SK-N-MC (cell line): ENCODE measurements around the gene RBM19.

ENCODE experiments used
- DNase-seq: peaks from one replicate; pipeline ENCODE4 v3.0.0-alpha.2; 2011; ENCODE audit warnings: low read depth, low spot score
- H3K27ac ChIP-seq: fragments of 200-600 bp; sonication (generic); 2 replicates; pipeline ENCODE4 v1.5.1; 2016; ENCODE audit warnings: mixed run types
- H3K36me3 ChIP-seq: fragments of 200-600 bp; sonication (generic); 2 replicates; pipeline ENCODE4 v1.6.1; 2017; ENCODE audit warnings: antibody characterized with exemption, low read length, mixed read lengths; ENCODE audit not compliant: insufficient read depth
- H3K4me3 ChIP-seq: fragments of 200-600 bp; sonication (generic); 2 replicates; pipeline ENCODE4 v1.5.1; 2016
- H3K9ac ChIP-seq: fragments of 200-600 bp; sonication (generic); 2 replicates; pipeline ENCODE4 v1.8.0; 2017; ENCODE audit warnings: mixed run types, mixed read lengths; ENCODE audit not compliant: insufficient read length
- H3K9me3 ChIP-seq: fragments of 200-600 bp; sonication (generic); 2 replicates; pipeline ENCODE4 v1.6.1; 2017; ENCODE audit warnings: low read depth, mild to moderate bottlenecking, antibody characterized with exemption, low read length, moderate library complexity, mixed read lengths
- EZH2 ChIP-seq: fragments of 200-600 bp; sonication (generic); IDR thresholded peaks from one replicate; pipeline ENCODE4 v1.6.1; 2017; ENCODE audit warnings: antibody characterized with exemption
- FOXP2 ChIP-seq: optimal IDR thresholded peaks from 2 replicates; pipeline ENCODE3; 2011; ENCODE audit warnings: mild to moderate bottlenecking, moderate library complexity; ENCODE audit not compliant: insufficient read depth; ENCODE audit errors: extremely low read length, control extremely low read depth
- POLR2AphosphoS5 ChIP-seq: IDR thresholded peaks from 2 replicates; pipeline ENCODE4 v1.6.1; 2012; ENCODE audit warnings: mild to moderate bottlenecking, low read depth, low read length, borderline replicate concordance

RBM19 gene

DNA sequence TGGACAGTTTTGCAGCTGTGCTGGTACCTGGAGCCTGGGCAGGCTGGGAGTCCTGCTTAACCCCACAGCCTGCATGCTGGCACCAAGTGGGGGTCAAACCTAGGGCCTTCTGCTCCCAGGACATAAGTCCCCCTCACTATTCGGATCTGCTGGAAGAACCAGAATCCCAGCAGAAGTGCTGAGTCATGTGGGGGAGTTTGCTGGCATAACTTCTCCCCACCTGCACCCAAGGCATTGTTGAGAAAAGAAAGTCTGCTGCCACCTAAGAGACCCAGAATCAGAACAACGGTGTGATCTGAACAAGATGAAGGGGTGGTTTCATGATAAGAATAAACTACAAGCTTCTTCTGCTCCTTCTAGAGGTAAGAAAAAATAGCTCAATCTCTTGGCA lies 102.7 kb downstream of the RBM19 start:
- TF ChIP-seq POLR2AphosphoS5: no peak
- TF ChIP-seq EZH2: no peak
- TF ChIP-seq FOXP2: no peak
- H3K9ac ChIP-seq: no peak overlapping the region
- H3K9me3 ChIP-seq: no peaks in the 10 kb centered on the region
- no peak overlapping the region for H3K4me3 ChIP-seq
- no peak overlapping the region for H3K27ac ChIP-seq
- no peaks in the 10 kb centered on the region for H3K36me3 ChIP-seq
- no peak for DNase-seq

DNA sequence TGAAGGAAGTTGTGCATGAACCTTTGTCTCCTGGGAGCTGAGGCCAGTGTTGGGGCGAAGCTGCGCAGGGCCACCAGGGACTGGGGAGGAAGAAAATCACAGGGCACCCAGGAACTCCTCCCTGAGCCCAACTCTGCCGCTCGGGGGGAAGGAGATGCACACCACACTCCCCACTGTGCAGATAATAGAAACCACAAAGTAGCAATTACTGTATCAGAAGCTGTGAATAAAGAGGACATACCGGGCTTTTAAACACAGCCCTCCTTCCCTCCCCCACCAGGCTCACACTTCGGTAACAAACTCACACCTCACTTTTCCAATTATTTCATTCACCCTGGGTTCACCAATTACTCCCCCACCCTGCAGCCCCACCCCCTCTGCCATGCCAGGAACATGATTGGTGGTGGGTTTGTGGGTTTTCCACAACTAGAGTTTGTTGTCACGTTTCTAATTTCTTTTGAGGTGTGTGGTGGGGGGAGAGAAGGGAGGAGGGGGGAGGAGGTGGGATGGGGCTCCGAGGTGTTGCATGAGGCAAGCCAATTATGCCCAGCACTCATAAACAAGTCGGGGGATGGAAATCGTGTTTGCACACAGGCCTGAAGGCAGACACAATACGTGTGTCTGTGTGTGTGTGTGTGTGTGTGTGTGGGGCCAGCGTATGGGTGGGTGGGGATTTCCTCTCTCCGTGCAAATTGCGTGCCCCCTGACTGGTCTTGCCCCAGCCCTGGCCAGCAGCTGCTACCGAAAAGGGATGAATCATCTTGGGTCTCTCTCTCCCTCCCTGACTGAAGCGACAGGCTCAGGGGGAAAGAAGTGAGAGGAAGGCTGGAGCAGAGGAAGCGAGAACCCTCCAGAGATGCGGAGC lies 103.3 kb downstream of the RBM19 start:
- Histone ChIP-seq H3K27ac (no peak overlapping the region), H3K9me3 (no peaks in the 10 kb centered on the region), H3K9ac (no peak overlapping the region), H3K36me3 (no peaks in the 10 kb centered on the region), H3K4me3 (peak overlapping the region; percentile 51)
- TF ChIP-seq EZH2 (no peak), FOXP2 (no peak), POLR2AphosphoS5 (no peak)
- no peak for DNase-seq

DNA sequence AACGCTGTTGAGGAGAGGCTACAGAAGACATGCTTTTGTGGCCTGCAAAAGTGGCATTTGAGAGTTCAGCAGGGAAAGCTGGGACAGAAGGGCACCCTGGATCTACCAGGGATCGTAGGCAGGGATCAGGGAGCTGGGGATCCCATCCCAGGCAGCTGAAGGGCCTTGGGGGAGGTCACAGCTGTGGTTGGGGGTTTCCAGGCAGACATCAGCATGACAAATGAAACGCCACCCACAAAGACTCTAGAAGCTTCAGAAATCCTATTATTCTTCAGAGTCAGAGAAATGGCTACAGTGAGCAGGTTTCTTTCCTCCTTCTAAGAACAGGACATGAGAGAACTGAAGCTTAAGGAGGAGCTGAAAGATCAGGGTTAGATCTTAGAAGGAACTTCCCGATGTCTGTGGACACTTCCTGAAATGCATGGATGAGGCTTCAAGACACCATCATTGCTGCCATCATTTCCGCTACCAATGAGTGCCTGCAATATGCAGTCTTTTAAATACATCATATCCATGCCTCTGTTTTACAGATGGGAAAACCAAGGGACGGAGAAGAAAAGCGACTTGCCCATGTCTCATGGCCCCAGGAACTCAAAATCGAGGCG lies 104.3 kb downstream of the RBM19 start:
- H3K36me3 ChIP-seq: no peaks in the 10 kb centered on the region
- H3K9me3 ChIP-seq: no peaks in the 10 kb centered on the region
- H3K27ac ChIP-seq: no peak overlapping the region
- no peak overlapping the region for H3K4me3 ChIP-seq
- no peak overlapping the region for H3K9ac ChIP-seq
- TF ChIP-seq FOXP2 (no peak), POLR2AphosphoS5 (no peak), EZH2 (no peak)
- no peak for DNase-seq

DNA sequence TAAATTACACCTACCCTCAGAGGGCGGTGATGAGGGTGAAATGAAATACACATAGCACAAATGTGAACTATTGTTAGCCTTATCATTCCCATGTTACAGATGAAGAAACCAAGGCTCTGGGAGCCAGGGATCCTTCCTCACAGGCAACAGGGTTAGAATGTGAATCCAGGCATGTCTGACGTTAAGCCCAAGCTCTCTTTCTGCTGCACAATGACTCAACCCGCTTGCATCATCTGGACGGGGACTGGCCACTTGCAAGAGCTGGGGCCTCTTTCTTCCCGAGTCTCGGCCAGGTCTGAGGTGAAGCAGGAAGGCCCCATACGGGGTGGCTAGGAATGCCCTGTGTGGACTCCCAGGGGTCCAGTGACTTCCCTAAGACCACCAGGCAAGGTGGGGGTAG lies 105.2 kb downstream of the RBM19 start:
- H3K36me3 ChIP-seq: no peaks in the 10 kb centered on the region
- no peak overlapping the region for H3K4me3 ChIP-seq
- H3K27ac ChIP-seq: no peak overlapping the region
- H3K9ac ChIP-seq: no peak overlapping the region
- no peak for DNase-seq
- H3K9me3 ChIP-seq: no peaks in the 10 kb centered on the region
- no peak for TF ChIP-seq POLR2AphosphoS5

DNA sequence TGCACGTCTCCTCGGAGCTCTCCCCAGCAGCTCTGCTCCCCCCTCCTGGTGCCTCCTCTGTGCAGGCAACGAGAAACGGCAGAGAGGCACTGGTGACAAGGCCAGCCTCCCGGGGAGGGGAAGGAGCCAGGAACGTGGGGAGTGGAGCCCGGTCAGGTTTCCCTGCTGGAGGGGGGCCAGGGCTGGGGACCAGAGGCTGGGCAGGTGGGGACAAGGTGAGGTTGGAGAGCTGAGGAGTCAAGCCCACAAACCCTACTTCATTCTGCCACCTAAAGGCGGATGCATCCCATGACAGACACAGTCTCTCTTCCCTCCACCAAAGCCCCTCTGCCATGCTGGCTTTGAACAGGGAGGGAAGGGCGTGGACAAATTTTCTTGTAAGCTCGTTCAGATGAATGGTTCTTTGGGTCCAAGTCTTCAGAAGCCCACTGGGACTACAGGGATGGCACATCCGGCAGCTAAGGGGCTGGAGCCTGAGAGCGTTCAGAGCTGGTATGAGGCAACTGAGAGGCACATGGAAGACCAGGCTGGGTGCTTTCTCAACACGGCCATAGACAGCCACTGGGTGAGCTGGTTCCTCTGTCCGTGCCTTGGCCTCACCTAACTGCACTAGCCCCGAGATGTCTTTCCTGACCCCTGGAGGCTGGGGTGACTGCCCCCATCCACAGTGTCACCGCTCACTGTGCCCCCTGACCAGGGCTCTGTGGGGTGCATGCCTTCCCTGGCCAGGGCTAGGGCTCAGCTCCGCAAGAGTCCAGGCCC lies 105.9 kb downstream of the RBM19 start:
- H3K4me3 ChIP-seq: no peak overlapping the region
- TF ChIP-seq POLR2AphosphoS5: no peak
- H3K36me3 ChIP-seq: no peaks in the 10 kb centered on the region
- no peak for DNase-seq
- H3K27ac ChIP-seq: no peak overlapping the region
- H3K9ac ChIP-seq: no peak overlapping the region
- no peaks in the 10 kb centered on the region for H3K9me3 ChIP-seq

DNA sequence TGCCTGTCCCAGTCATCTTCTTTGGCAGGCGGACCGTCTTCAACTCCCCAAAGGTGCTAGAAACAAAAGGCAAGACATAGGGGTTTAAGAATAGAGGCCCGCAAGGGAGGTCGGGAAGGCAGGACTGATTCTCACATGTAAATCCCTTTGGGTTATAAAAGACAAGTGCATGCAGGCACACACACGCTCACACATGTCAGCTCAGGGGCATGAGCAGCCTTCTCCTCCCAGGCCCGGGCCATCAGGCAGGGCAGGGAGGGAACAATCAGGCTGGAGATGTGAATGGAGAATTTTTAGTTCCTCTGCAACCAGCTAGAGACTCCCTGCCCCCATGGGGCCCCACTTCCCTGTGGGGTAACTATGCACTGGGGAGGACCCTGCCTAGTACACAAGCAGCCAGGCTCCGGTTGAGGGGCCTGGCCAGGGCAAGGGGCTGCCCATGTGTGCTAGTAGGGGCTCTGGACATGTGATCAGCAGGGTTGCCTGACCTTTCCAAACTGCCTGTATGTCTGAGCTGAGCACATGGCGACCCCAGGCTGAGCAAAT lies 107.2 kb downstream of the RBM19 start:
- Histone ChIP-seq H3K27ac (no peak overlapping the region), H3K36me3 (no peaks in the 10 kb centered on the region), H3K9me3 (no peaks in the 10 kb centered on the region), H3K9ac (no peak overlapping the region), H3K4me3 (no peak overlapping the region)
- DNase-seq: no peak
- TF ChIP-seq EZH2: no peak
- TF ChIP-seq POLR2AphosphoS5: no peak
- no peak for TF ChIP-seq FOXP2

DNA sequence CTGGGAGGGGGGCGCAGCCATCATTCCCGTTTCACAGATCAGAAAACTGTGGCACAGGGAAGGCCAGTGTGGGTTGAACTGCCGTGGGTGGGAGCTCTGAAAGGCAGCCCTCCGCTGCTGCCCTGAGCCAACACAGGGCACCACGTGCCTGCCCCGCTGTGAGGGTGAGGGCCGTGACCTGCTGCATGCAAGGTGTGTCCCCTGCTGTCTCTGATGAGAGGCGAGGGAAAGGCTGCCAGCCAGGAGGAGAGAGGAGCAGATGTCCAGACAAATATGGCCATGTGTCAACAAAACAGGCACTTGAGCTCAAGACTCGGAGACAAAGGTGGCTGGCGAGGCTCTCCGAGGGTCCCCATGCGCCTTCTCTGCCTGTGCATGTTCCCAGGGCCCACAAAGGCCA lies 108.8 kb downstream of the RBM19 start:
- Histone ChIP-seq H3K36me3 (no peaks in the 10 kb centered on the region), H3K9ac (no peak overlapping the region), H3K9me3 (no peaks in the 10 kb centered on the region), H3K27ac (no peak overlapping the region), H3K4me3 (no peak overlapping the region)
- TF ChIP-seq POLR2AphosphoS5 (no peak), FOXP2 (no peak), EZH2 (no peak)
- DNase-seq: no peak

DNA sequence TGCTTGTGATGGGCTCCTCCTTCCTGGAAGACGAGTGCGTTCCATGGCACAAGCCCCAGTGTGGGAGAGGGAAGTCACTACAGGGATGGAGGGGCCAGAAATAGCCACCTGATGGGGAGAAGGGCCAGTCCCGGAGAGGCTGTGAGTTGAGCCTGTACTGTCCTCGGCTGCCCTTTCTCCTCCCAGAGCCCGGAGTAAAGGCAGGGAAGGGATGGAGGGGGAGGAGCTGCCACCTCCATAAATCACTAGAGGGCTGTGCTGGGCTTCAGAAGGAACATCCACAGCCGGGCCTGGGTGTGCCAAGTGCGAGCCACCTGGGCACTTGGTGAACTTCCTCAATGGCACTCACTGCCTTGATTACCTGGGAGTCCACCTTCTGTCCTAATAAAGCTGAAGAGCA lies 110.1 kb downstream of the RBM19 start:
- DNase-seq: no peak
- TF ChIP-seq POLR2AphosphoS5 (no peak), FOXP2 (no peak)
- H3K36me3 ChIP-seq: no peaks in the 10 kb centered on the region
- H3K4me3 ChIP-seq: no peak overlapping the region
- H3K9me3 ChIP-seq: no peaks in the 10 kb centered on the region
- H3K27ac ChIP-seq: no peak overlapping the region
- H3K9ac ChIP-seq: no peak overlapping the region
